Urothelium cell line (cell line): ENCODE measurements around the gene OPCML.

ENCODE experiments used
- DNase-seq: peaks from one replicate; pipeline ENCODE4 v3.0.0; 2011; ENCODE audit warnings: low spot score, mixed read lengths
- FAIRE-seq: peaks from 2 replicates; lab custom pipeline; 2011; peaks lifted over from hg19 to GRCh38; lab: Jason Lieb, UNC

OPCML gene

GRCh38 chr11:133049244-133050019 is 482.9 kb downstream of the OPCML start:
- no peak for DNase-seq
- no peak for FAIRE-seq

DNA sequence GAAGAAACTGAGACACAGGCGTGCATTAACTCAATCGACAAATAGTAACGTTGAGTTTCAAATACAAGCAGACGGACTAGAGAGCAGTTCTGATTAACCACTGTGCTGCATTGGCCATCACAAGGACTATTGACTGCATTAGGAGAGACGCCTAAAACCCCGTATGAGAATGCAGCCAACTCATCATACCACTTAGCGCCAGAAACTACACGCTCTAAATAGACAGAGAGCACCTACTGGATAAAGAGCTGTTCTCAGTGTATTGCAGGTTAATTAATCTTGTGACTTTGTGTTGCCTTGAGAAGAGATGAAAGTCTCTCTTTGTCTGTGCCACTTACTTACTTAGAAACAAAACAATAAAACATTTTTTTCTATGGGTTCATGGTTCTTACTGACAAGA is 484.0 kb downstream of the OPCML start:
- FAIRE-seq (no peak), DNase-seq (no peak)

- no peak for DNase-seq
- no peak for FAIRE-seq
These were observed 484.6 kb downstream of the OPCML start for GRCh38 chr11:133047771-133048115.

DNA sequence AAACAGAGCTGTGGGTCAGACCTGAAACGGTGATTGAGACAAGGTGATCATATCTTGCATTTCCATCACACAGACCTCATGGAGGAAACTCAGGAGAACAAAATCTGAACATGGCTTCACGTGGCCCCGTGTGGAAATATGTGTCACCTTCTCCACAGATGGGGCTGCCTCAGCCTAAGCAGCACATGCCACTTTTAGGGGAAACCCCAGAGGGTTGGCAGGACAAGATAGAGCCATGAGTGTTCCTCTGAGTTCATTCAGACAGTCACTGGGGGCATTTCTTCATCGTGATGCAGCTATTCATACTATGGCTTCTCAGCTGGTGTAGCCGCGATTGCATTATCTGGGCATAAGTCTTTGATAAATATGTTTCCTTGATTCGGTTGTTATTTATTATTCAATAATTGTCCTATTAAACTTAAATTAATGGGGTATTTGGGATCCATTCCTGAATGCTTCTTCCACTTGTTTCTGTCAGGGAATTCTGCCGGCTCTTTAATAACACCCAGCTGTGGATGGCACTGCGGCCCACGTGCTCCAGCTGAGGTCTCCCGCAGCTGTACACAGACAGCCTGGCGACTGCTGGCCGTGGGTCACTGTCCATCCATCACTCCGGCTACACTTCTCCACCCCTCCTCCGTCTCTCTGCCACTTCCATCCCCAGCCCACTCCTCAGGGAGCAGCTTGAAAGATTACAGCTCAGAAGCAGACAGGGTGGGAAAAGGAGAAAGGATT is 485.1 kb downstream of the OPCML start:
- FAIRE-seq: no peak
- no peak for DNase-seq

- FAIRE-seq: no peak
- no peak for DNase-seq
These were observed 486.0 kb downstream of the OPCML start for GRCh38 chr11:133046252-133046651.

- no peak for DNase-seq
- no peak for FAIRE-seq
These were observed 490.1 kb downstream of the OPCML start for GRCh38 chr11:133041928-133042882.

DNA sequence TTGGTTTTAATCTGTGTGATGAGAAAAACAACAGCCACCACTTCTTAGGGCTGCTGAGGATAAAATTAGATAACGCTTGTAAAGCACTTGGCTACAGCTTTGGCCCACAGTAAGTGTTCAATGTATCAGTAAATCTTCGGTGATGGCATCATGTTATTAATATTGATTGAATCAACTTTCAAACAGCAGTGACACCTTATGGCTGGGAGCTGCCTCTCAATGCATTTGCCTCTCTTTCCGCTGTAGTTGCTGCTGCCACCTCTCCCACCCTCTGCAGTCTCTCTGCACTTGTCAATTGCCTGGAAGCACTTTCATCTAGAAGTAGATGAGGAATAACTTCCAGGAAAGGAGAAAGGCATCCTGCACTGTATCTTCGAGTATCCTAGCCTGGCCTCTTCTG is 491.1 kb downstream of the OPCML start:
- DNase-seq (no peak), FAIRE-seq (no peak)

DNA sequence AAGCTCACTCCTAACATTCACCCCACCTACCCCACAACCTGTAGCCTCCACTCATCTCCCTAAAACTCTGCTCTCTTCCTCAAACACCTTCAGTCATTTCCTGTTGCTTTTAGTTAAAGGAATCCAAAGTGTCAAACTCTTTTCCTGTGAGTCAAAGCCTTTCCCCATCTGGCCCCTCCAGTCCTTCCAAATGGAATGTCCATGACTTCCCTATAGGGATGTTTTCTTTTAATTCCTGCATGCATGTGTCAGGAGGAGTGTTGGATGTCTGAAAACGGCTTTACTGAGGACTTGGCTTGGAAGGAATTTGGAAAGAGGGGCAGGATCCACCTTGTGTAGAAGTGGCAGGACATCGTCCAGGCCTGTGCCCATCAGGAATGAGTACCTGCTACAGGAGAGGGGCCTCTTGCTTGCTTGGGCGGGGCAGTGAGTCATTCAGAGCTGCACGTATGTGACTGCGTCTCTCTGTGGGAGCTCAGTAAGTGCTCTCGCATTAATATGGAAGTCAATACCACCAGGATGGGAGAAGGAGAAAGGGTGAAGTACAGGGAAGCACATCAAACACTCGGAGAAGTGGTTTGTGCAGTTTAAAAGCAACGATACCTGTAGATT is 491.9 kb downstream of the OPCML start:
- DNase-seq (peak; percentile 55), FAIRE-seq (no peak)

- FAIRE-seq (no peak), DNase-seq (peak; percentile 3)
These were observed 493.5 kb downstream of the OPCML start for GRCh38 chr11:133038850-133039249.

GRCh38 chr11:133034929-133035328 is 497.4 kb downstream of the OPCML start:
- DNase-seq (no peak), FAIRE-seq (no peak)

- no peak for FAIRE-seq
These were observed 503.2 kb downstream of the OPCML start for GRCh38 chr11:133029107-133029506.

GRCh38 chr11:133026952-133027351 is 505.3 kb downstream of the OPCML start:
- DNase-seq: no peak
- FAIRE-seq: no peak

More at GRCh38 chr11:133029107-133029506, 503.2 kb downstream of the OPCML start:
- no peak for DNase-seq

DNA sequence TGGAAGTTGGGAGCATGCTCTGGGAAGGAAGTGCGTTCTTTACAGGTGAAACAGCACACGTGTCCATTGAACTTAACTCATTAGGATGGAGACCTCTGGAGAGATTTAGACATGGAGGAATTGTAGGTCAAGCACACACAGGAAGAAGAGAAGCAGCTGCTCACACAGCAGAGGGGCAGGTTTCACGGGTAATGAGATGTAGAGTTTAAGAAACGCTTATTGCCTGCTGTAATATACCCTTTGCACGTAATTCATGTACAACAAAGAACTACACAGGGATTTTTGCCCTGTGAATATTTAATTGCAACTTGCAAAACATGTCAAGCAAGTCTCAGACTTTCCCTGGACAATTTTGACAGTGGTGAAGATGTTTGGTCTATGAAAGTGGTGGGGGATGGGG is 508.0 kb downstream of the OPCML start:
- DNase-seq (no peak), FAIRE-seq (no peak)

DNA sequence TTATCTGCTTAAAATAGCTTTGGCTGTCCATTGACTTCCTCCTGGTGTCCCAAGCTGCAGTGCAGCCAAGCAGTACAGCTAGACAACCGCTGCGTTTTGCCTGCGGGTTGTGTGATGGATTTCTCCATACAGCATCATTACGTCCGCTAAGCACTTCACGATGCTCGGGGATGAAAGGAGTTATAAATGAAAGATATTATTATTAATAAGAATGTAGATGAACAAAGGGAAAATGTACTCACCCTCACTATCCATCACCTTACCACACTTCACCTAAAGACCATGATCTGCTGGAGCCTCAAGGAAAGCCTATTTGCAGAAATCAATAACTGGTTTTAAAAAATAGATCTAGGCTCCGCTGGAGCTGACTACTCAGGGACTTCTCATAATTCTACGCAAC is 509.1 kb downstream of the OPCML start:
- DNase-seq: no peak
- no peak for FAIRE-seq

- FAIRE-seq (no peak), DNase-seq (no peak)
These were observed 510.7 kb downstream of the OPCML start for GRCh38 chr11:133021553-133021952.

DNA sequence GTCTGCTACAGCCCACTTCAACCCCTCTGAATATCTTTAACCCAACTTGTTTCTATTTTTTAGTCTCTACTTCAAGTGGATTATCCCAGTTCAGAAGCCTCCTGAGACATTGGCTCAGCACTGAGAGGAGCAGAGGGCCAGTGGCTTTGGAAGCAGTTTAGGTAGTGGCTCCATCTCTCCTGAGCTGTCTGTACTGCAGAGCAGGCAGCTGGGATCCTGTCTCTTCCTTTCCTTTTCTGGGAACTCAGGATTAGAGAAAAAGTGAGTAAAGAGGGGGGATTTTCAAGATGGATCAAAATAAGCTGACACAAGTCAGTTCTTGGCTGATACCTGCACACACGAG is 512.0 kb downstream of the OPCML start:
- no peak for FAIRE-seq

DNA sequence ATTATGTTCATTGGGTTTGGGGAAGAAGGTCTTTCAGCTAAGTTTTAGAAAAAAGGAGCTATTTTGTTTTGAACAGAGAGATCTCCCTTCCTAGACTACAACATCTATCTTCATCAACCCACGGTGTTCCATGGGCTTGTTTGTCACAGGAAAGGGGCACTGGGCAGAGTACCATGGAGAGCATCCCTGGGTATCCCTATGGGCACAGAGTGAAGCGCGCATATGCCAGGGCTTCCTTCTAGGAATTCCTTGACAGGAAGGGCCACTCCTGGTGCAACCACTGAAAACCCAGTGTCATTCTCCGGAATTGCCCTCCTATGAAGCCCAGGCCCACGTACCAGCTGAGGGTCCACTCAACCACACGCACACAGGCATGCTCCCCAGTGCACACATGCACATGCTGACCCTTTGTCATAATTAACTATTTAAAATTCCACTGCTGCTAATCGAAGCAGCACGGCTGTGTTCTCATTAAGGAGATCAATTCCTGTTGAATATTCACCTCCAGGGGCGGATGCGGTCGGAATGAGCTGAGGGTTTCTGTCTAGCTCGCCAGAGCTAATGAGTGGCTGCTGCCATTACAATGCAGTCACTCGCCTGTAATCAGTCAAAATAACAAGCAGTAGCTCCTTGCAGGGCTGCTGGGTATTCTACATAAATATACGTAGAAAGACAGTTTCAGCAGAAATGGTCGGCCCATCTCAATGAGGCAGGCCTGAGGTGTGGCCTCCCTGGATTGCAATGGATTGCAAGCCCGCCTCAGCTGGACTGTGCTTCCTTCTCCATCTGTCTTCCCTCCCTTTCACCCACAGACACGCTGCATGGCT is 512.5 kb downstream of the OPCML start:
- DNase-seq (no peak), FAIRE-seq (no peak)

More for the DNA sequence above, 512.0 kb downstream of the OPCML start:
- DNase-seq: no peak

DNA sequence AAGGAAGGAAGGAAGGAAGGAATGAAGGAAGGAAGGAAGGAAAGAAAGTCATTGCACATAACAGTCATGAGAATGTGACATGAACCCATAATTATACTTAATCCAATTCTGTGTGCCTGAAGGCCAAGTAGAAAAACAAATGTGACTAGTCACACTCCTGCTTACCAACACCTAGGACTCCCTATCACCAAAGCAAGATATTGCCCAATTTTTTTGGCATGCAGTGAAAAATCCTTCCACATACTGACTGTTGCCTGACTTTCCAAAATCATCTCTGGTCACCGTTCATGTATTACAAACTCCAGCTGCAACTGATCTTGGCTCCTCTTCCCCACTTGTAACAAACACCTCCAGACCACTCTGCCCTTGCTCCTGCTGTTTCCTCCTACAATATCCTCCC is 516.8 kb downstream of the OPCML start:
- no peak for DNase-seq
- no peak for FAIRE-seq

GRCh38 chr11:133014337-133014736 is 518.0 kb downstream of the OPCML start:
- no peak for FAIRE-seq
- no peak for DNase-seq

- FAIRE-seq (no peak), DNase-seq (no peak)
These were observed 519.5 kb downstream of the OPCML start for GRCh38 chr11:133012803-133013202.
